HG03280 (cell line): ENCODE results near the gene FBXL16.
"Not testable (repeated sequence)": the region's sequence is repeated elsewhere in the genome, so short reads cannot be mapped to it uniquely, and the experiment has no call there.

Experiments used
- ATAC-seq: cut with Tn5 transposase; IDR thresholded peaks from one replicate; pipeline ENCODE4 v1.9.1; 2021; ENCODE audit warnings: mild to moderate bottlenecking, moderate library complexity; ENCODE audit not compliant: unreplicated experiment

FBXL16 gene

GRCh38 chr16:724188-725040 is 18.8 kb upstream of the FBXL16 start:
- ATAC-seq, result no peak

GRCh38 chr16:723695-724094 is 18.1 kb upstream of the FBXL16 start:
- no peak for ATAC-seq

- no peak for ATAC-seq
Observed at GRCh38 chr16:722835-723633, 17.4 kb upstream of the FBXL16 start.

GRCh38 chr16:721765-722540 is 16.4 kb upstream of the FBXL16 start:
- ATAC-seq, result no peak

GRCh38 chr16:720990-721764 is 15.6 kb upstream of the FBXL16 start, which contains the start of gene ANTKMT:
TSS of gene ANTKMT (plus strand) at chr16:721146. CDS start at chr16:721275, 129 bp downstream.
- peak; percentile 71 for ATAC-seq

- ATAC-seq, result peak; percentile 15
Observed at GRCh38 chr16:720447-720989, 14.9 kb upstream of the FBXL16 start.

GRCh38 chr16:719815-720446 is 14.3 kb upstream of the FBXL16 start:
- no peak for ATAC-seq

- ATAC-seq, result no peak
Observed at GRCh38 chr16:718922-719321, 13.3 kb upstream of the FBXL16 start.

GRCh38 chr16:718389-718788 is 12.8 kb upstream of the FBXL16 start:
- ATAC-seq, result no peak

- ATAC-seq, result no peak
Observed at GRCh38 chr16:717450-718245, 12.0 kb upstream of the FBXL16 start.

- no peak for ATAC-seq
Observed at GRCh38 chr16:716768-717325, 11.2 kb upstream of the FBXL16 start.

- ATAC-seq, result no peak
Observed at GRCh38 chr16:716200-716568, 10.6 kb upstream of the FBXL16 start.

GRCh38 chr16:715477-716199 is 10.0 kb upstream of the FBXL16 start:
- peak; percentile 17 for ATAC-seq

GRCh38 chr16:714558-715476 is 9.2 kb upstream of the FBXL16 start, which contains the start of gene METRN:
TSS of gene METRN (plus strand) at chr16:715118. CDS start at chr16:715290, 172 bp downstream.
- ATAC-seq, result peak; percentile 69

- no peak for ATAC-seq
Observed at GRCh38 chr16:714079-714478, 8.5 kb upstream of the FBXL16 start.

GRCh38 chr16:712740-713250 is 7.2 kb upstream of the FBXL16 start:
- not testable (repeated sequence) for ATAC-seq
